Stimulated activated naive CD8-positive, alpha-beta T cell treated with anti-CD3 and anti-CD28 coated beads, Interleukin-15, Interleukin-2, amounts not matched to agents 100 ng/mL and 50 ng/mL, for 24 hours (primary cell): ENCODE measurements around the gene PTPRB.
A peak's percentile ranks its signal among the peaks of the same experiment; 100 is the strongest.

Experiments used
- H3K27ac Mint-ChIP-seq: one replicate; pipeline ENCODE4 v1.8.0; 2021; ENCODE audit warnings: mild to moderate bottlenecking, mixed read lengths
- H3K27me3 Mint-ChIP-seq: one replicate; pipeline ENCODE4 v1.8.0; 2021; ENCODE audit warnings: mixed read lengths
- H3K36me3 Mint-ChIP-seq: one replicate; pipeline ENCODE4 v1.8.0; 2021; ENCODE audit warnings: low read depth, mixed read lengths
- H3K4me1 Mint-ChIP-seq: one replicate; pipeline ENCODE4 v1.8.0; 2021; ENCODE audit warnings: low read depth, mixed read lengths
- H3K4me3 Mint-ChIP-seq: one replicate; pipeline ENCODE4 v1.8.0; 2021; ENCODE audit warnings: mild to moderate bottlenecking, mixed read lengths
- H3K9me3 Mint-ChIP-seq: one replicate; pipeline ENCODE4 v1.8.0; 2021; ENCODE audit warnings: mixed read lengths

Gene PTPRB

GRCh38 chr12:70627677-70628076 lies 9.6 kb downstream of the PTPRB start:
- Mint-ChIP-seq H3K27ac (no peak overlapping the region), H3K4me1 (no peaks in the 10 kb centered on the region), H3K9me3 (no peaks in the 10 kb centered on the region), H3K4me3 (no peak overlapping the region), H3K36me3 (no peaks in the 10 kb centered on the region), H3K27me3 (peaks cover 9% of the 10 kb centered on the region)

- H3K36me3 Mint-ChIP-seq: no peaks in the 10 kb centered on the region
- no peaks in the 10 kb centered on the region for H3K9me3 Mint-ChIP-seq
- no peak overlapping the region for H3K27ac Mint-ChIP-seq
- H3K27me3 Mint-ChIP-seq: peaks cover 9% of the 10 kb centered on the region
- no peaks in the 10 kb centered on the region for H3K4me1 Mint-ChIP-seq
- H3K4me3 Mint-ChIP-seq: no peak overlapping the region
These were observed 11.0 kb downstream of the PTPRB start for GRCh38 chr12:70626180-70626579.

GRCh38 chr12:70619471-70620152 lies 17.6 kb downstream of the PTPRB start:
- no peaks in the 10 kb centered on the region for H3K4me1 Mint-ChIP-seq
- H3K4me3 Mint-ChIP-seq: no peak overlapping the region
- no peaks in the 10 kb centered on the region for H3K9me3 Mint-ChIP-seq
- H3K27ac Mint-ChIP-seq: no peak overlapping the region
- H3K36me3 Mint-ChIP-seq: no peaks in the 10 kb centered on the region
- peaks cover 14% of the 10 kb centered on the region for H3K27me3 Mint-ChIP-seq

- Mint-ChIP-seq H3K36me3 (no peaks in the 10 kb centered on the region), H3K9me3 (no peaks in the 10 kb centered on the region), H3K4me1 (no peaks in the 10 kb centered on the region), H3K27ac (no peak overlapping the region), H3K4me3 (no peak overlapping the region), H3K27me3 (peaks cover 16% of the 10 kb centered on the region)
These were observed 18.9 kb downstream of the PTPRB start for GRCh38 chr12:70618371-70618770.

- Mint-ChIP-seq H3K4me3 (no peak overlapping the region), H3K27me3 (peaks cover 22% of the 10 kb centered on the region), H3K4me1 (no peaks in the 10 kb centered on the region), H3K36me3 (no peaks in the 10 kb centered on the region), H3K27ac (no peak overlapping the region), H3K9me3 (no peaks in the 10 kb centered on the region)
These were observed 19.8 kb downstream of the PTPRB start for GRCh38 chr12:70617450-70617849.

- no peak overlapping the region for H3K27ac Mint-ChIP-seq
- H3K27me3 Mint-ChIP-seq: peaks cover 32% of the 10 kb centered on the region
- H3K4me1 Mint-ChIP-seq: no peaks in the 10 kb centered on the region
- H3K9me3 Mint-ChIP-seq: no peaks in the 10 kb centered on the region
- no peaks in the 10 kb centered on the region for H3K36me3 Mint-ChIP-seq
- no peak overlapping the region for H3K4me3 Mint-ChIP-seq
These were observed 21.9 kb downstream of the PTPRB start for GRCh38 chr12:70615174-70615866.

GRCh38 chr12:70609739-70610491 lies 27.3 kb downstream of the PTPRB start:
- Mint-ChIP-seq H3K4me1 (no peaks in the 10 kb centered on the region), H3K27me3 (peaks cover 53% of the 10 kb centered on the region), H3K27ac (no peak overlapping the region), H3K4me3 (no peak overlapping the region), H3K36me3 (no peaks in the 10 kb centered on the region), H3K9me3 (no peaks in the 10 kb centered on the region)

- no peaks in the 10 kb centered on the region for H3K4me1 Mint-ChIP-seq
- no peaks in the 10 kb centered on the region for H3K36me3 Mint-ChIP-seq
- peak overlapping the region; percentile 40 for H3K4me3 Mint-ChIP-seq
- no peak overlapping the region for H3K27ac Mint-ChIP-seq
- no peaks in the 10 kb centered on the region for H3K9me3 Mint-ChIP-seq
- peaks cover 58% of the 10 kb centered on the region for H3K27me3 Mint-ChIP-seq
These were observed 28.0 kb downstream of the PTPRB start for GRCh38 chr12:70609203-70609602.

- Mint-ChIP-seq H3K27me3 (peaks cover 52% of the 10 kb centered on the region), H3K36me3 (no peaks in the 10 kb centered on the region), H3K4me1 (no peaks in the 10 kb centered on the region), H3K27ac (no peak overlapping the region), H3K9me3 (no peaks in the 10 kb centered on the region), H3K4me3 (no peak overlapping the region)
These were observed 29.0 kb downstream of the PTPRB start for GRCh38 chr12:70608184-70608583.

- no peaks in the 10 kb centered on the region for H3K9me3 Mint-ChIP-seq
These were observed 30.1 kb downstream of the PTPRB start for GRCh38 chr12:70607107-70607506.

GRCh38 chr12:70605976-70606375 lies 31.3 kb downstream of the PTPRB start:
- no peaks in the 10 kb centered on the region for H3K9me3 Mint-ChIP-seq
- H3K27me3 Mint-ChIP-seq: peaks cover 47% of the 10 kb centered on the region
- no peaks in the 10 kb centered on the region for H3K36me3 Mint-ChIP-seq
- no peaks in the 10 kb centered on the region for H3K4me1 Mint-ChIP-seq
- H3K4me3 Mint-ChIP-seq: no peak overlapping the region
- no peak overlapping the region for H3K27ac Mint-ChIP-seq

More at GRCh38 chr12:70607107-70607506, 30.1 kb downstream of the PTPRB start:
- Mint-ChIP-seq H3K27me3 (peaks cover 48% of the 10 kb centered on the region), H3K4me1 (no peaks in the 10 kb centered on the region), H3K4me3 (no peak overlapping the region), H3K27ac (no peak overlapping the region), H3K36me3 (no peaks in the 10 kb centered on the region)

GRCh38 chr12:70604662-70605061 lies 32.6 kb downstream of the PTPRB start:
- Mint-ChIP-seq H3K27ac (no peak overlapping the region), H3K27me3 (peaks cover 39% of the 10 kb centered on the region), H3K4me1 (no peaks in the 10 kb centered on the region), H3K36me3 (no peaks in the 10 kb centered on the region), H3K4me3 (no peak overlapping the region), H3K9me3 (no peaks in the 10 kb centered on the region)

GRCh38 chr12:70603044-70603443 lies 34.2 kb downstream of the PTPRB start:
- Mint-ChIP-seq H3K4me3 (no peak overlapping the region), H3K27ac (no peak overlapping the region), H3K9me3 (no peaks in the 10 kb centered on the region), H3K36me3 (no peaks in the 10 kb centered on the region), H3K27me3 (peaks cover 24% of the 10 kb centered on the region), H3K4me1 (no peaks in the 10 kb centered on the region)

GRCh38 chr12:70598467-70599193 lies 38.6 kb downstream of the PTPRB start:
- Mint-ChIP-seq H3K27ac (no peak overlapping the region), H3K36me3 (no peaks in the 10 kb centered on the region), H3K4me1 (no peaks in the 10 kb centered on the region), H3K4me3 (no peak overlapping the region), H3K9me3 (peaks cover 4% of the 10 kb centered on the region), H3K27me3 (peaks cover 4% of the 10 kb centered on the region)

GRCh38 chr12:70592664-70593063 lies 44.6 kb downstream of the PTPRB start:
- no peaks in the 10 kb centered on the region for H3K36me3 Mint-ChIP-seq
- peaks cover 4% of the 10 kb centered on the region for H3K9me3 Mint-ChIP-seq
- no peak overlapping the region for H3K4me3 Mint-ChIP-seq
- H3K4me1 Mint-ChIP-seq: no peaks in the 10 kb centered on the region
- H3K27me3 Mint-ChIP-seq: peaks cover 18% of the 10 kb centered on the region
- no peak overlapping the region for H3K27ac Mint-ChIP-seq
